NCI-H774 (cell line): ENCODE data around the gene IMP3.
"Not testable (repeated sequence)": the region's sequence is repeated elsewhere in the genome, so short reads cannot be mapped to it uniquely, and the experiment has no call there.

Experiments
- DNase-seq: peaks from one replicate; lab custom pipeline; 2025; lab: John Stamatoyannopoulos, UW

IMP3 gene, protein sequence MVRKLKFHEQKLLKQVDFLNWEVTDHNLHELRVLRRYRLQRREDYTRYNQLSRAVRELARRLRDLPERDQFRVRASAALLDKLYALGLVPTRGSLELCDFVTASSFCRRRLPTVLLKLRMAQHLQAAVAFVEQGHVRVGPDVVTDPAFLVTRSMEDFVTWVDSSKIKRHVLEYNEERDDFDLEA

DNA sequence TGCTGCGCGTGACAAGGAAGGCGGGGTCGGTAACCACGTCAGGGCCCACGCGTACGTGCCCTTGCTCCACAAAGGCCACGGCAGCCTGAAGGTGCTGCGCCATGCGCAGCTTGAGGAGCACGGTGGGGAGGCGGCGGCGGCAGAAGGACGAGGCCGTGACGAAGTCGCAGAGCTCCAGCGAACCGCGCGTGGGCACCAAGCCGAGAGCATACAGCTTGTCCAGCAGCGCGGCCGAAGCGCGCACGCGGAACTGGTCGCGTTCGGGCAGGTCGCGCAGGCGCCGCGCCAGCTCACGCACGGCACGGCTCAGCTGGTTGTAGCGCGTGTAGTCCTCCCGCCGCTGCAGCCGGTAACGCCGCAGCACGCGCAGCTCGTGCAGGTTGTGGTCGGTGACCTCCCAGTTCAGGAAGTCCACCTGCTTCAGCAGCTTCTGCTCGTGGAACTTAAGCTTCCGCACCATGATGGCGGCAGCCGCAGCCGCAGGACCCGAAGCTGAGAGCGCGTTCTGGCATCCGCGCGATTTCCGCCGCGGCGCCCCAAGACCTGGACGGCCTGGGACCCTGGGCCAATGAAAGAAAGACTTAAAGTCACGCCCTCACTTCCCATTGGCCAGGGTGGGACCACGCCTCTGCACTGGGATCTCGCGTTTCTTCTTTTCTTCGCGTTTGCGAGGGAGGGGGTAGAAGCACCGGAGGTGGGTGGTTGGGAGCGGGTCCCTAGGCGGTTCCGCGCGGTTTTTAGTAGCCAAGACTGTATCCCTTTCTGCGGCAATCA, at the start of gene IMP3:
IMP3 (minus strand) TSS at position 516 of the 774 bp plus-strand sequence; CDS start at position 460, 56 bp downstream.
- DNase-seq: peak; percentile 96

- not testable (repeated sequence) for DNase-seq
Observed at GRCh38 chr15:75689429-75689828, 49.4 kb upstream of the IMP3 start.

- DNase-seq: no peak
Observed at GRCh38 chr15:75688831-75689230, 48.8 kb upstream of the IMP3 start.

GRCh38 chr15:75688278-75688557, 48.2 kb upstream of the IMP3 start:
- no peak for DNase-seq

- DNase-seq: no peak
Observed at GRCh38 chr15:75687486-75688277, 47.7 kb upstream of the IMP3 start.

- peak; percentile 26 for DNase-seq
Observed at GRCh38 chr15:75686212-75686642, 46.2 kb upstream of the IMP3 start.

DNA sequence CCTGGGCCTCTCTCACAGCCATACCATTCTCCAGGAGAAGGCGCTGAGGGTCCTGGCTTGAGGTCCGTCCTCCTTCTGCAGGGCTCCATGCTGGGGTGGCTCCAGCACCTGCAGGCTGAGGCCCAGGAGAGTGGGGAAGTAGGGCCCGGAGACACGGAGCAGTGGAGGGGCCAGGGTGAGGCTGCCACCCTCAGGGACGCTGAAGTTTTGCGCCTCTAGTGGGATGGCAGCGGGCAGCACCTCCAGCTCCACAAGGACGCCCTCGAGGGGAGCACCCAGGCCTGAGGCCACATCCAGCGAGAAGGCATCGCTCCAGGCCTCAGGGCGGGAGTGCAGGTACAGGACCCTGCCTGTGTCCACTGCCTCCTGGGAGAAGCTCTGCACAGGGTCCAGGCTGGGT, 45.2 kb upstream of the IMP3 start:
- no peak for DNase-seq

GRCh38 chr15:75684648-75685047, 44.6 kb upstream of the IMP3 start:
- DNase-seq: no peak

DNA sequence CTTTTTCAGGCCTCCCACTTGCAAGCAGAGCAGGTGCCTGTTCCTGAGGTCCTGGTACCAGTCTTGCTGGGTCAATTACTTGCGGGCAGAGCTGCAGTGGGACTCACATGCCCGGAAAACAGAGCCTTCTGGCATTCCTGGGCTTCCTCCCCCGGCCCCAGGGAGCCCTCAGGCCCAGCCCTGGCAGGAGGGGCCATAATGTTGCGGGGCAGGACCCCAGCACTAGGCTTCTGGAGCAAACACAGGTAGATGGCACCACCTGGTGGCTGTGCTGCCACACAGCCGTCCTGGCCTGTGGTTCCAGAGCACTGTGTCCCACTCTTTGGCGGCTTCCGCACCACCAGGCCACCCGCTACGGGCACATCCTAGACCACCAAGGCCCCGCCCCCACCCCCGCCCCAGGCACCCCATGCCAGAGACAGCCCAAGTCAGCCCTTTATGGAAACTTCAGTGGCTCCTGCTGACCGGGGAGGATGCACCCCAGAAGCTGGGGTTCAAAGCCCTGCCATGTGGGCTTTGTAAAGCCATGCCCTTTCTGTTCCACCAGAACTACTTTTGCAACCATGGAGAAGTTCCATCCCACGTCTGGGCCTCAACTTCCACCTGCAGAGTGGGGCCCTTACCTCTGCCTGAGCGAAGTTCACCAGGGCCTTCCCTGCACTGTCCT, 43.8 kb upstream of the IMP3 start:
- DNase-seq: peak; percentile 39

- no peak for DNase-seq
Observed at GRCh38 chr15:75682181-75683135, 42.4 kb upstream of the IMP3 start.

DNA sequence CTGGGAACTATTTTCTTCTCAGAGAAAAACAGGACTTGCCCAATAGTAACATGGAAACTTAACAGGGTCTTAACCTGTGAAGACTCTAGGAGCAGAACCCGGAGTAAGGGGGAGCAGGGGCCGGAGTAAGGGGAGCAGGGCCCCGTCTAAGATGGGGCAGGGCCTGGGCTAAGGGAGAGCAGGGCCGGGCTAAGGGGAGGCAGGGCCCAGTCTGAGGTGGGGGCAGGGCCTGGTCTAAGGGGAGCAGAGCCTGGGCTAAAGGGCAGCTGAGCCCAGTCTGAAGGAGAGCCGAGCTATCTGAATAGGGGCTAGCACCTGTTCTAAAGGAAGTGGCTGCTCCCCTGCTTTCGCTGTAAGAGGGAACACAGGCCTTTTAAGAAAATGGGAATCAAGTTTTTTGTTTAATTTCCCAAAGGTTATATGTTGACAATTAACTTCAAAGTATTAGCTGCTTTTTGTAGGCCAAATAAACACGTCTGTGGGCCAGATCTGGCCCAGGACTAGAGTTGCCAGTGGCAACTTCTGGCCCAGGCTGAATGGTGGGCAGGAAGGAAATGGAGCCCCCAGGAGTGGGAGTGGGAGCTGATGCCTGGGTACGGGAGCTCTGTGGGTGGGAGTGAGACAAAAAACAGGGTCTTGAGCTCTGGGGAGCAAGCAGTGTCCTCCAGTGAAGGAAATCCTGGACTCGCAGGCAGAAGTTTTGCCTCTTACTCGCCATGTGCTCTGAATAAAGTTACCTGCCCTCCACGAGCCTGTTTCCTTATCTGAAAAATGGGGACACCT, 40.2 kb upstream of the IMP3 start:
- no peak for DNase-seq

DNA sequence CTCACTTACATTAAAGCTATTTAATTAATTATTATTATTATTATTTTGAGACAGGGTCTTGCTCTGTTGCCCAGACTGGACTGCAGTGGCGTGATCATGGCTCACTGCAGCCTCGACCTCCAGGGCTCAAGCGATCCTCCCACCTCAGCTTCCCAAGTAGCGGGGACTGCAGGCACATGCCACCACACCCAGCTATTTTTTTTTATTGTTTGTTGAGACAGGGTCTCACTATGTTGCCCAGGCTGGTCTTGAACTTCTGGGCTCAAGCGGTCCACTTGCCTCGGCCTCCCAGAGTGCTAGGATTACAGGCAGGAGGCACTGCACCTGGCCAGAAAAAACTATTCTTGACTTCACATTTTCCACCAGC, 38.3 kb upstream of the IMP3 start:
- not testable (repeated sequence) for DNase-seq

- DNase-seq: no peak
Observed at GRCh38 chr15:75677465-75678323, 37.7 kb upstream of the IMP3 start.

- DNase-seq: no peak
Observed at GRCh38 chr15:75676688-75677464, 36.9 kb upstream of the IMP3 start.

GRCh38 chr15:75675579-75676404, 35.8 kb upstream of the IMP3 start:
- no peak for DNase-seq

DNA sequence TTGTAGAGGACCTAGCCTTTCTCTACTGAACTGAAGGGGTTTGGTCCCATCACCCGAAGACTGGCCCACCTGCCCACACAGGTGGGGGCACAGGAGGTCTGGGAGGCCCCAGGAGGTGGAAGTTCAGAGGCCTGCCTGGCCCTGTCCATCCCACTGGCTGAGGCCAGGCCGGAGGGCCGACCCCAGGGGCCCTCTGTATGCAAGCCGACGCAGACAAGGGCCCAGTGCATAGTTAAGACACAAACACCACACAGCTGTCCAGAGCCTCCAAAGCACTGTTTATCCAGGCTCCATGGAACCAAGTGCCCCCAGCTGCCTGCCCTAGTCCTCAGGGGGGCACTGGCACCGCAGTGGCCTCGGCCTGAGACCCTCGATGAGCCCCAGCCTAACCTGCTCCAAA, 34.3 kb upstream of the IMP3 start:
- no peak for DNase-seq

GRCh38 chr15:75673426-75674235, 33.6 kb upstream of the IMP3 start:
- no peak for DNase-seq
